HCT116 (cell line): Measurements from ENCODE around the gene GPATCH2L. TPM values are rescaled to one million over a fixed set of nuclear protein-coding genes. Genes with fewer than 3 reads are reported as not detected.

Experiments
- ATAC-seq: fragments of 200-7000 bp; cut with Tn5 transposase; 2 replicates; pipeline ENCODE4 v1.9.1; 2020; ENCODE audit warnings: mild to moderate bottlenecking, moderate library complexity
- BruUV-seq: library from RNA; stranded (reverse); fragments of 400-500 nt; replicated peaks from 2 replicates; lab custom pipeline; 2021; lab: Mats Ljungman, UMichigan
- CTCF ChIA-PET: fragments of 300-600 bp; sonication (Branson Sonifier 250); formaldehyde crosslinking; loops from one replicate; lab custom pipeline; 2021; ENCODE audit warnings: antibody characterized with exemption; lab: Charles Lee
- POLR2A ChIA-PET: fragments of 300-600, 350-600 bp; sonication (Branson Sonifier 250); formaldehyde crosslinking; loops from one replicate; lab custom pipeline; 2021; ENCODE audit warnings: antibody characterized with exemption; lab: Charles Lee
- RAD21 ChIA-PET, 2 experiments: fragments of 300-600 bp; sonication (Branson Sonifier 250); formaldehyde crosslinking; loops; one replicate each; lab custom pipeline; 2023; ENCODE audit warnings: low total read pairs in 2 of 2; ENCODE audit not compliant: uncharacterized antibody in 2 of 2, unreplicated experiment in 2 of 2, low non-redundant PET in 1 of 2; lab: Charles Lee
- DNase-seq: peaks from one replicate; pipeline ENCODE4 v3.0.0-alpha.2; 2010; ENCODE audit warnings: low read depth, low spot score
- H2AFZ ChIP-seq: fragments of 200-600 bp; shearing (Covaris generic), sonication (generic); 2 replicates; pipeline ENCODE4 v1.6.1; 2017; ENCODE audit warnings: low read depth, mixed run types, mixed read lengths, antibody characterized with exemption, low read length; ENCODE audit not compliant: poor library complexity, severe bottlenecking
- H3K27ac ChIP-seq: 2 replicates; pipeline ENCODE4 v1.5.1; 2012; ENCODE audit warnings: low read depth, low read length
- H3K27me3 ChIP-seq: fragments of 200-600 bp; sonication (generic); 2 replicates; pipeline ENCODE4 v1.6.1; 2016; ENCODE audit warnings: mixed run types, low read length, mixed read lengths; ENCODE audit not compliant: insufficient read depth
- H3K36me3 ChIP-seq, 2 experiments: fragments of 200-500 bp in 1 of 2; fragments of 200-600 bp in 1 of 2; sonication (Bioruptor generic) in 1 of 2; sonication (generic) in 1 of 2; 2 replicates each; pipeline versions ENCODE4 v1.5.1 to v1.6.1; 2014 to 2016; ENCODE audit warnings: low read length in 2 of 2, inconsistent platforms in 1 of 2, mixed read lengths in 1 of 2, mixed run types in 1 of 2; ENCODE audit not compliant: insufficient read depth in 2 of 2, control insufficient read depth in 1 of 2
- H3K4me1 ChIP-seq, 2 experiments: fragments of 200-600 bp in 1 of 2; sonication (generic) in 1 of 2; 2 replicates each; pipeline versions ENCODE4 v1.5.1 to v1.6.1; 2012 to 2017; ENCODE audit warnings: low read length in 2 of 2, inconsistent platforms in 1 of 2, mild to moderate bottlenecking in 1 of 2, mixed read lengths in 1 of 2, mixed run types in 1 of 2, moderate library complexity in 1 of 2; ENCODE audit not compliant: insufficient read depth in 2 of 2, control insufficient read depth in 1 of 2
- H3K4me2 ChIP-seq: fragments of 200-600 bp; sonication (generic); 2 replicates; pipeline ENCODE4 v1.6.1; 2017; ENCODE audit warnings: mixed run types, low read length, mixed read lengths
- H3K4me3 ChIP-seq, 2 experiments: fragments of 200-600 bp in 1 of 2; sonication (generic) in 1 of 2; replicated peaks in 1 of 2; 2 replicates each; pipeline ENCODE4 v1.5.1; 2011 to 2016; ENCODE audit warnings: low read length in 2 of 2, control low read depth in 1 of 2, low read depth in 1 of 2, mild to moderate bottlenecking in 1 of 2, mixed read lengths in 1 of 2, mixed run types in 1 of 2
- H3K79me2 ChIP-seq: fragments of 200-600 bp; sonication (generic); 2 replicates; pipeline ENCODE4 v1.6.1; 2017; ENCODE audit warnings: mild to moderate bottlenecking, mixed run types, low read length, moderate library complexity, mixed read lengths; ENCODE audit not compliant: insufficient read depth
- H3K9ac ChIP-seq: fragments of 200-600 bp; sonication (generic); 2 replicates; pipeline ENCODE4 v1.6.1; 2016; ENCODE audit warnings: low read length, mixed read lengths
- H3K9me2 ChIP-seq: fragments of 200-600 bp; sonication (generic), shearing (Covaris generic); 2 replicates; pipeline ENCODE4 v1.6.1; 2017; ENCODE audit warnings: mixed run types, mild to moderate bottlenecking, moderate library complexity; ENCODE audit not compliant: insufficient read depth
- H3K9me3 ChIP-seq, 2 experiments: fragments of 200-500 bp in 1 of 2; fragments of 200-600 bp in 1 of 2; sonication (Bioruptor generic) in 1 of 2; sonication (generic) in 1 of 2; 2 replicates each; pipeline ENCODE4 v1.6.1; 2014 to 2017; ENCODE audit warnings: low read length in 2 of 2, mixed read lengths in 2 of 2, inconsistent platforms in 1 of 2, low read depth in 1 of 2, mild to moderate bottlenecking in 1 of 2, mixed run types in 1 of 2, moderate library complexity in 1 of 2; ENCODE audit not compliant: control insufficient read depth in 1 of 2, insufficient read depth in 1 of 2
- H4K20me1 ChIP-seq: fragments of 200-600 bp; sonication (generic), shearing (Covaris generic); 2 replicates; pipeline ENCODE4 v1.6.1; 2017; ENCODE audit warnings: mixed run types, mild to moderate bottlenecking, moderate library complexity; ENCODE audit not compliant: insufficient read depth
- ATF3 ChIP-seq: IDR thresholded peaks from 2 replicates; pipeline ENCODE4 v1.6.1; 2012
- CBX3 ChIP-seq: IDR thresholded peaks from 2 replicates; pipeline ENCODE4 v1.6.1; 2012; ENCODE audit warnings: low read depth
- EGR1 ChIP-seq: IDR thresholded peaks from 2 replicates; pipeline ENCODE4 v1.6.1; 2012; ENCODE audit warnings: low read depth
- ELF1 ChIP-seq: IDR thresholded peaks from 2 replicates; pipeline ENCODE4 v1.6.1; 2012; ENCODE audit warnings: low read depth, borderline replicate concordance
- EZH2 ChIP-seq: fragments of 200-600 bp; sonication (generic); IDR thresholded peaks from 2 replicates; pipeline ENCODE4 v1.6.1; 2017; ENCODE audit warnings: antibody characterized with exemption, mixed run types
- EZH2phosphoT487 ChIP-seq: fragments of 200-600 bp; IDR thresholded peaks from 2 replicates; pipeline ENCODE4 v1.6.1; 2018; ENCODE audit warnings: antibody characterized with exemption, borderline replicate concordance
- FOSL1 ChIP-seq: IDR thresholded peaks from 2 replicates; pipeline ENCODE4 v1.6.1; 2012; ENCODE audit warnings: low read depth
- POLR2A ChIP-seq: IDR thresholded peaks from 2 replicates; pipeline ENCODE4 v1.7.0; 2011; ENCODE audit warnings: borderline replicate concordance; ENCODE audit not compliant: insufficient read depth, insufficient read length; ENCODE audit errors: extremely low read depth
- POLR2AphosphoS5 ChIP-seq: IDR thresholded peaks from 2 replicates; pipeline ENCODE4 v1.6.1; 2011; ENCODE audit warnings: mild to moderate bottlenecking, low read depth, low read length, moderate library complexity
- SIN3A ChIP-seq: IDR thresholded peaks from 2 replicates; pipeline ENCODE4 v1.6.1; 2012; ENCODE audit warnings: low read depth
- SP1 ChIP-seq: IDR thresholded peaks from 2 replicates; pipeline ENCODE4 v1.6.1; 2012; ENCODE audit warnings: low read depth
- SRF ChIP-seq: IDR thresholded peaks from 2 replicates; pipeline ENCODE4 v1.6.1; 2012; ENCODE audit warnings: low read depth
- TCF7L2 ChIP-seq: IDR thresholded peaks from 2 replicates; pipeline ENCODE4 v1.7.0; 2011; ENCODE audit warnings: borderline replicate concordance, inconsistent platforms; ENCODE audit not compliant: insufficient read depth, insufficient read length; ENCODE audit errors: extremely low read depth
- YY1 ChIP-seq: IDR thresholded peaks from 2 replicates; pipeline ENCODE4 v1.6.1; 2011; ENCODE audit warnings: low read length, low read depth, moderate library complexity, mild to moderate bottlenecking; ENCODE audit not compliant: insufficient replicate concordance; ENCODE audit errors: extremely low read depth
- ZFX ChIP-seq: fragments of 450-650 bp; IDR thresholded peaks from 2 replicates; pipeline ENCODE4 v1.6.1; 2017
- ZNF274 ChIP-seq: fragments of 200-500 bp; sonication (Bioruptor generic); IDR thresholded peaks from 2 replicates; pipeline ENCODE4 v1.6.1; 2014; ENCODE audit warnings: mild to moderate bottlenecking, low read depth, low read length, inconsistent platforms
- intact Hi-C: fragments of 100-400 bp; cut with micrococcal nuclease; formaldehyde crosslinking; loops from 2 replicates; pipeline ENCODE4 v1.10.0; 2022
- total RNA-seq: library from RNA; stranded (reverse); gene quantifications from one replicate; pipeline ENCODE4 v1.2.1, GENCODE V29; 2021; ENCODE audit not compliant: unreplicated experiment
- TF ChIP-seq, protein P1 (sequence below): IDR thresholded peaks from 2 replicates; pipeline ENCODE4 v1.6.1; 2011; ENCODE audit warnings: mild to moderate bottlenecking, low read length, moderate library complexity; ENCODE audit not compliant: insufficient replicate concordance; ENCODE audit errors: extremely low read depth
- TF ChIP-seq, protein P2 (sequence below), 3 experiments: fragments of 200-600 bp in 1 of 3; sonication (generic) in 1 of 3; IDR thresholded peaks in 2 of 3; conservative IDR thresholded peaks in 1 of 3; 2 replicates each; pipeline ENCODE4 v1.5.1; 2012 to 2017; ENCODE audit warnings: low read depth in 2 of 3, low read length in 2 of 3, antibody characterized with exemption in 1 of 3, borderline replicate concordance in 1 of 3, control low read depth in 1 of 3, mild to moderate bottlenecking in 1 of 3, mixed read lengths in 1 of 3, mixed run types in 1 of 3, moderate library complexity in 1 of 3; ENCODE audit not compliant: insufficient read depth in 1 of 3
- TF ChIP-seq, protein P3 (sequence below): IDR thresholded peaks from 2 replicates; pipeline ENCODE4 v1.6.1; 2012; ENCODE audit warnings: low read depth

GPATCH2L gene
- total RNA-seq, 1 experiment from 2014 or later: 49.2 TPM

- intact Hi-C loops: no loop called here
- H4K20me1 ChIP-seq: no peaks in the 10 kb centered on the region
- H3K27ac ChIP-seq: no peak overlapping the region
- no TSS peak for BruUV-seq
- no peaks in the 10 kb centered on the region for H3K79me2 ChIP-seq
- no peak overlapping the region for H3K4me3 ChIP-seq
- POLR2A ChIA-PET: no interaction called here
- H3K9me3 ChIP-seq: no peaks in the 10 kb centered on the region
- H3K27me3 ChIP-seq: no peaks in the 10 kb centered on the region
- no peaks in the 10 kb centered on the region for H3K9me2 ChIP-seq
- CTCF ChIA-PET: no interaction called here
- H3K9ac ChIP-seq: no peak overlapping the region
- H3K4me2 ChIP-seq: no peak overlapping the region
- H3K36me3 ChIP-seq: no peaks in the 10 kb centered on the region
- H3K4me1 ChIP-seq: no peaks in the 10 kb centered on the region
- ATAC-seq (no peak), DNase-seq (no peak)
- RAD21 ChIA-PET: no interaction called here
- TF ChIP-seq TCF7L2 (no peak), YY1 (no peak), SRF (no peak), ZNF274 (no peak), EZH2phosphoT487 (no peak), POLR2AphosphoS5 (no peak), POLR2A (no peak), SP1 (no peak), CBX3 (no peak), ZFX (no peak), FOSL1 (no peak), ATF3 (no peak), EZH2 (no peak), SIN3A (no peak), EGR1 (no peak), ELF1 (no peak)
- TF ChIP-seq, protein P1, sequence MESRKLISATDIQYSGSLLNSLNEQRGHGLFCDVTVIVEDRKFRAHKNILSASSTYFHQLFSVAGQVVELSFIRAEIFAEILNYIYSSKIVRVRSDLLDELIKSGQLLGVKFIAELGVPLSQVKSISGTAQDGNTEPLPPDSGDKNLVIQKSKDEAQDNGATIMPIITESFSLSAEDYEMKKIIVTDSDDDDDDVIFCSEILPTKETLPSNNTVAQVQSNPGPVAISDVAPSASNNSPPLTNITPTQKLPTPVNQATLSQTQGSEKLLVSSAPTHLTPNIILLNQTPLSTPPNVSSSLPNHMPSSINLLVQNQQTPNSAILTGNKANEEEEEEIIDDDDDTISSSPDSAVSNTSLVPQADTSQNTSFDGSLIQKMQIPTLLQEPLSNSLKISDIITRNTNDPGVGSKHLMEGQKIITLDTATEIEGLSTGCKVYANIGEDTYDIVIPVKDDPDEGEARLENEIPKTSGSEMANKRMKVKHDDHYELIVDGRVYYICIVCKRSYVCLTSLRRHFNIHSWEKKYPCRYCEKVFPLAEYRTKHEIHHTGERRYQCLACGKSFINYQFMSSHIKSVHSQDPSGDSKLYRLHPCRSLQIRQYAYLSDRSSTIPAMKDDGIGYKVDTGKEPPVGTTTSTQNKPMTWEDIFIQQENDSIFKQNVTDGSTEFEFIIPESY: no peak
- TF ChIP-seq, protein P2, sequence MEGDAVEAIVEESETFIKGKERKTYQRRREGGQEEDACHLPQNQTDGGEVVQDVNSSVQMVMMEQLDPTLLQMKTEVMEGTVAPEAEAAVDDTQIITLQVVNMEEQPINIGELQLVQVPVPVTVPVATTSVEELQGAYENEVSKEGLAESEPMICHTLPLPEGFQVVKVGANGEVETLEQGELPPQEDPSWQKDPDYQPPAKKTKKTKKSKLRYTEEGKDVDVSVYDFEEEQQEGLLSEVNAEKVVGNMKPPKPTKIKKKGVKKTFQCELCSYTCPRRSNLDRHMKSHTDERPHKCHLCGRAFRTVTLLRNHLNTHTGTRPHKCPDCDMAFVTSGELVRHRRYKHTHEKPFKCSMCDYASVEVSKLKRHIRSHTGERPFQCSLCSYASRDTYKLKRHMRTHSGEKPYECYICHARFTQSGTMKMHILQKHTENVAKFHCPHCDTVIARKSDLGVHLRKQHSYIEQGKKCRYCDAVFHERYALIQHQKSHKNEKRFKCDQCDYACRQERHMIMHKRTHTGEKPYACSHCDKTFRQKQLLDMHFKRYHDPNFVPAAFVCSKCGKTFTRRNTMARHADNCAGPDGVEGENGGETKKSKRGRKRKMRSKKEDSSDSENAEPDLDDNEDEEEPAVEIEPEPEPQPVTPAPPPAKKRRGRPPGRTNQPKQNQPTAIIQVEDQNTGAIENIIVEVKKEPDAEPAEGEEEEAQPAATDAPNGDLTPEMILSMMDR (IDR thresholded peaks at IDR 0.05 in 2 of 3, conservative IDR thresholded peaks at IDR 0.05 in 1 of 3; ENCODE audit: borderline replicate concordance in 1 of 3, insufficient read depth in 1 of 3, low read depth in 2 of 3, low read length in 2 of 3): no peak
- TF ChIP-seq, protein P3, sequence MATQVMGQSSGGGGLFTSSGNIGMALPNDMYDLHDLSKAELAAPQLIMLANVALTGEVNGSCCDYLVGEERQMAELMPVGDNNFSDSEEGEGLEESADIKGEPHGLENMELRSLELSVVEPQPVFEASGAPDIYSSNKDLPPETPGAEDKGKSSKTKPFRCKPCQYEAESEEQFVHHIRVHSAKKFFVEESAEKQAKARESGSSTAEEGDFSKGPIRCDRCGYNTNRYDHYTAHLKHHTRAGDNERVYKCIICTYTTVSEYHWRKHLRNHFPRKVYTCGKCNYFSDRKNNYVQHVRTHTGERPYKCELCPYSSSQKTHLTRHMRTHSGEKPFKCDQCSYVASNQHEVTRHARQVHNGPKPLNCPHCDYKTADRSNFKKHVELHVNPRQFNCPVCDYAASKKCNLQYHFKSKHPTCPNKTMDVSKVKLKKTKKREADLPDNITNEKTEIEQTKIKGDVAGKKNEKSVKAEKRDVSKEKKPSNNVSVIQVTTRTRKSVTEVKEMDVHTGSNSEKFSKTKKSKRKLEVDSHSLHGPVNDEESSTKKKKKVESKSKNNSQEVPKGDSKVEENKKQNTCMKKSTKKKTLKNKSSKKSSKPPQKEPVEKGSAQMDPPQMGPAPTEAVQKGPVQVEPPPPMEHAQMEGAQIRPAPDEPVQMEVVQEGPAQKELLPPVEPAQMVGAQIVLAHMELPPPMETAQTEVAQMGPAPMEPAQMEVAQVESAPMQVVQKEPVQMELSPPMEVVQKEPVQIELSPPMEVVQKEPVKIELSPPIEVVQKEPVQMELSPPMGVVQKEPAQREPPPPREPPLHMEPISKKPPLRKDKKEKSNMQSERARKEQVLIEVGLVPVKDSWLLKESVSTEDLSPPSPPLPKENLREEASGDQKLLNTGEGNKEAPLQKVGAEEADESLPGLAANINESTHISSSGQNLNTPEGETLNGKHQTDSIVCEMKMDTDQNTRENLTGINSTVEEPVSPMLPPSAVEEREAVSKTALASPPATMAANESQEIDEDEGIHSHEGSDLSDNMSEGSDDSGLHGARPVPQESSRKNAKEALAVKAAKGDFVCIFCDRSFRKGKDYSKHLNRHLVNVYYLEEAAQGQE: no peak
- H2AFZ ChIP-seq: no peak overlapping the region
These were observed 68.2 kb downstream of the GPATCH2L start for GRCh38 chr14:76219873-76220272.
